ENCODE measurements around the gene HIVEP3. TPM values are rescaled to one million over a fixed set of nuclear protein-coding genes. Genes with fewer than 3 reads are reported as not detected.

HIVEP3 gene
- total and polyA plus RNA-seq, 2 of the 13 experiments (the other 11 are each of a cell fraction or from before 2014, with no cell fraction given), result 0.05 TPM; not detected in 1

DNA sequence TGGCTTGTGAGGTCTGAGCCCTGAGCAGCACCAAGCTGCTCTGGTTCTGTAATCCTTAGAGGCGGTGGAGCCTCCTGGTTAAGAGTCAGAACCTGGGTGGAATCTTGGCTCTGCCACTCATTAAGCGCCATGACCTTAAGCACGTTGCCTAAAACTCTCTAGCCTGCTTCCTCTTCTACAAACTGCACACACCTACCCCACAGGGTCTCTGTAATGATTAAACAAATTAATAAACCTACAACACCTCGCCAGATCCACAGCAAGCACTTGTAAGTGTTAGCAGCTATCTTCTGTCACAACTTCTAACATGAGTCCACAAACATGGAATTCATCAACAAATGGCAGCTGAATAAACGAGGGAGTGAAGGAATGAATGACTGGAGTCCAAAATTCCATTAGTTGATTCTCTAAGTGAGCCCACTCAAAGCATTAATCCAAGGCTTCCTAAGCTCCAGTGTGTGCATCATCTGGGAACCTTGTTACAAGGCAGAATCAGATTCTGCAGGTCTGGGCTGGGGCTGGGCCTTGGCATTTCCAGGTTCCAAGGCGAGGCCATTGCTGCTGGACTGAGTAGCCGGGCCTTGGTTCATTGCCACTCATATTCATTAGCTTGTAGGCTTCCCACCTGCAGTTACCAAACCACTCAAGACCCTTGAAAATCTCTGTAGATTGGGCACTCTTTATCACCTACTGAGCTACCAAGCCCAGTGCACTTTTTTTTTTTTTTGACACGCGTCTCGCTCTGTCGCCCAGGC lies 168.6 kb downstream of the HIVEP3 start:
- CTCF ChIA-PET (ENCODE audit: low intra/inter-chr PET ratio, low total read pairs), result no interaction called here
- Histone ChIP-seq H3K79me2 (ENCODE audit: insufficient read depth, low read length) (no peaks in the 10 kb centered on the region), H3K9ac (ENCODE audit: insufficient read depth, low read depth, low read length) (no peak overlapping the region), H3K27ac (ENCODE audit: extremely low read length, insufficient read depth, low read length) (no peak overlapping the region), H4K20me1 (ENCODE audit: insufficient read depth, low read length) (no peaks in the 10 kb centered on the region), H2AFZ (ENCODE audit: low read length) (no peak overlapping the region), H3K36me3 (replicated peaks in 1 of 2; ENCODE audit: control insufficient read depth in 1 of 2, insufficient read depth in 2 of 2, low read length in 2 of 2) (no peaks in the 10 kb centered on the region), H3K27me3 (ENCODE audit: control insufficient read depth in 1 of 2, insufficient read depth in 2 of 2, low read length in 2 of 2) (no peaks in the 10 kb centered on the region), H3K9me3 (ENCODE audit: low read length) (no peaks in the 10 kb centered on the region), H3K4me1 (ENCODE audit: insufficient read depth, low read length) (no peaks in the 10 kb centered on the region), H3K4me3 (replicated peaks in 1 of 3; ENCODE audit: insufficient read depth in 1 of 3, low read depth in 2 of 3, low read length in 3 of 3) (no peak overlapping the region), H3K4me2 (ENCODE audit: low read depth, low read length) (no peak overlapping the region)
- ATAC-seq, result no peak
- no TSS peak for BruUV-seq (replicated peaks)
- FAIRE-seq, result no peak
- POLR2A ChIA-PET, result no interaction called here
- WGBS (ENCODE audit: low lambda C conversion rate), result 30% methylated on average over 8 of the region's 11 CpGs
- intact Hi-C loops (cut with micrococcal nuclease; ENCODE audit: unreplicated experiment), result no loop called here
- no peak for DNase-seq (ENCODE audit: low spot score)
- no peak for TF ChIP-seq FOXP1 (IDR thresholded peaks at IDR 0.05)
- no peak for TF ChIP-seq FOXP1 (CRISPR knock-in tag; IDR thresholded peaks at IDR 0.05)
- no peak for TF ChIP-seq NFKB2 (CRISPR knock-in tag; IDR thresholded peaks at IDR 0.05; ENCODE audit: borderline replicate concordance)
- TF ChIP-seq POLR2AphosphoS5 (IDR thresholded peaks at IDR 0.05; ENCODE audit: low read depth, low read length), result no peak
- TF ChIP-seq ZNF7 (CRISPR knock-in tag; IDR thresholded peaks at IDR 0.05), result no peak
- TF ChIP-seq, protein P1, sequence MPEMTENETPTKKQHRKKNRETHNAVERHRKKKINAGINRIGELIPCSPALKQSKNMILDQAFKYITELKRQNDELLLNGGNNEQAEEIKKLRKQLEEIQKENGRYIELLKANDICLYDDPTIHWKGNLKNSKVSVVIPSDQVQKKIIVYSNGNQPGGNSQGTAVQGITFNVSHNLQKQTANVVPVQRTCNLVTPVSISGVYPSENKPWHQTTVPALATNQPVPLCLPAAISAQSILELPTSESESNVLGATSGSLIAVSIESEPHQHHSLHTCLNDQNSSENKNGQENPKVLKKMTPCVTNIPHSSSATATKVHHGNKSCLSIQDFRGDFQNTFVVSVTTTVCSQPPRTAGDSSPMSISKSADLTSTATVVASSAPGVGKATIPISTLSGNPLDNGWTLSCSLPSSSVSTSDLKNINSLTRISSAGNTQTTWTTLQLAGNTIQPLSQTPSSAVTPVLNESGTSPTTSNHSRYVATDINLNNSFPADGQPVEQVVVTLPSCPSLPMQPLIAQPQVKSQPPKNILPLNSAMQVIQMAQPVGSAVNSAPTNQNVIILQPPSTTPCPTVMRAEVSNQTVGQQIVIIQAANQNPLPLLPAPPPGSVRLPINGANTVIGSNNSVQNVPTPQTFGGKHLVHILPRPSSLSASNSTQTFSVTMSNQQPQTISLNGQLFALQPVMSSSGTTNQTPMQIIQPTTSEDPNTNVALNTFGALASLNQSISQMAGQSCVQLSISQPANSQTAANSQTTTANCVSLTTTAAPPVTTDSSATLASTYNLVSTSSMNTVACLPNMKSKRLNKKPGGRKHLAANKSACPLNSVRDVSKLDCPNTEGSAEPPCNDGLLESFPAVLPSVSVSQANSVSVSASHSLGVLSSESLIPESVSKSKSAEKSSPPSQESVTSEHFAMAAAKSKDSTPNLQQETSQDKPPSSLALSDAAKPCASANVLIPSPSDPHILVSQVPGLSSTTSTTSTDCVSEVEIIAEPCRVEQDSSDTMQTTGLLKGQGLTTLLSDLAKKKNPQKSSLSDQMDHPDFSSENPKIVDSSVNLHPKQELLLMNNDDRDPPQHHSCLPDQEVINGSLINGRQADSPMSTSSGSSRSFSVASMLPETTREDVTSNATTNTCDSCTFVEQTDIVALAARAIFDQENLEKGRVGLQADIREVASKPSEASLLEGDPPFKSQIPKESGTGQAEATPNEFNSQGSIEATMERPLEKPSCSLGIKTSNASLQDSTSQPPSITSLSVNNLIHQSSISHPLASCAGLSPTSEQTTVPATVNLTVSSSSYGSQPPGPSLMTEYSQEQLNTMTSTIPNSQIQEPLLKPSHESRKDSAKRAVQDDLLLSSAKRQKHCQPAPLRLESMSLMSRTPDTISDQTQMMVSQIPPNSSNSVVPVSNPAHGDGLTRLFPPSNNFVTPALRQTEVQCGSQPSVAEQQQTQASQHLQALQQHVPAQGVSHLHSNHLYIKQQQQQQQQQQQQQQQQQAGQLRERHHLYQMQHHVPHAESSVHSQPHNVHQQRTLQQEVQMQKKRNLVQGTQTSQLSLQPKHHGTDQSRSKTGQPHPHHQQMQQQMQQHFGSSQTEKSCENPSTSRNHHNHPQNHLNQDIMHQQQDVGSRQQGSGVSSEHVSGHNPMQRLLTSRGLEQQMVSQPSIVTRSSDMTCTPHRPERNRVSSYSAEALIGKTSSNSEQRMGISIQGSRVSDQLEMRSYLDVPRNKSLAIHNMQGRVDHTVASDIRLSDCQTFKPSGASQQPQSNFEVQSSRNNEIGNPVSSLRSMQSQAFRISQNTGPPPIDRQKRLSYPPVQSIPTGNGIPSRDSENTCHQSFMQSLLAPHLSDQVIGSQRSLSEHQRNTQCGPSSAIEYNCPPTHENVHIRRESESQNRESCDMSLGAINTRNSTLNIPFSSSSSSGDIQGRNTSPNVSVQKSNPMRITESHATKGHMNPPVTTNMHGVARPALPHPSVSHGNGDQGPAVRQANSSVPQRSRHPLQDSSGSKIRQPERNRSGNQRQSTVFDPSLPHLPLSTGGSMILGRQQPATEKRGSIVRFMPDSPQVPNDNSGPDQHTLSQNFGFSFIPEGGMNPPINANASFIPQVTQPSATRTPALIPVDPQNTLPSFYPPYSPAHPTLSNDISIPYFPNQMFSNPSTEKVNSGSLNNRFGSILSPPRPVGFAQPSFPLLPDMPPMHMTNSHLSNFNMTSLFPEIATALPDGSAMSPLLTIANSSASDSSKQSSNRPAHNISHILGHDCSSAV (CRISPR knock-in tag; IDR thresholded peaks at IDR 0.05; ENCODE audit: borderline replicate concordance), result no peak
- no peak for TF ChIP-seq TP53 (CRISPR knock-in tag; conservative IDR thresholded peaks at IDR 0.05)
- TF ChIP-seq THAP8 (CRISPR knock-in tag; IDR thresholded peaks at IDR 0.05; ENCODE audit: borderline replicate concordance), result no peak
- TF ChIP-seq CBX2 (IDR thresholded peaks at IDR 0.05; ENCODE audit: low read depth, low read length), result no peak
- no peak for TF ChIP-seq CBX2 (CRISPR knock-in tag; IDR thresholded peaks at IDR 0.05; ENCODE audit: low read depth)
- in situ Hi-C loops (cut with HindIII; ENCODE audit: extremely low pct_ligation_motif_present, low pct_unique_long_range_greater_than_20kb), result no loop called here

Data from HepG2 (cell line).